ENCODE results near the gene NRXN2.

NRXN2 gene

GRCh38 chr11:64759131-64759721 is 36.2 kb upstream of the NRXN2 start:
- no peak for DNase-seq (ENCODE audit: low read depth)

GRCh38 chr11:64758330-64759079 is 35.5 kb upstream of the NRXN2 start:
- no peak for DNase-seq (ENCODE audit: low read depth)

GRCh38 chr11:64757549-64758329 is 34.7 kb upstream of the NRXN2 start:
- no peak for DNase-seq (ENCODE audit: low read depth)

- no peak for DNase-seq (ENCODE audit: low read depth)
These were observed 32.8 kb upstream of the NRXN2 start for GRCh38 chr11:64755681-64756361.

- DNase-seq (ENCODE audit: low read depth): no peak
These were observed 32.1 kb upstream of the NRXN2 start for GRCh38 chr11:64754919-64755662.

- DNase-seq (ENCODE audit: low read depth): no peak
These were observed 31.3 kb upstream of the NRXN2 start for GRCh38 chr11:64754124-64754918.

- DNase-seq (ENCODE audit: low read depth): no peak
These were observed 30.6 kb upstream of the NRXN2 start for GRCh38 chr11:64753380-64754123.

- no peak for DNase-seq (ENCODE audit: low read depth)
These were observed 30.0 kb upstream of the NRXN2 start for GRCh38 chr11:64753019-64753379.

- no peak for DNase-seq (ENCODE audit: low read depth)
These were observed 29.4 kb upstream of the NRXN2 start for GRCh38 chr11:64752175-64752970.

- DNase-seq (ENCODE audit: low read depth): no peak
These were observed 28.6 kb upstream of the NRXN2 start for GRCh38 chr11:64751580-64751979.

GRCh38 chr11:64751136-64751535 is 28.1 kb upstream of the NRXN2 start:
- DNase-seq (ENCODE audit: low read depth): no peak

- DNase-seq (ENCODE audit: low read depth): no peak
These were observed 27.5 kb upstream of the NRXN2 start for GRCh38 chr11:64750361-64751054.

- no peak for DNase-seq (ENCODE audit: low read depth)
These were observed 25.1 kb upstream of the NRXN2 start for GRCh38 chr11:64747961-64748665.

- DNase-seq (ENCODE audit: low read depth): no peak
These were observed 23.5 kb upstream of the NRXN2 start for GRCh38 chr11:64746486-64746885.

- DNase-seq (ENCODE audit: low read depth): no peak
These were observed 22.7 kb upstream of the NRXN2 start for GRCh38 chr11:64745521-64746328.

- no peak for DNase-seq (ENCODE audit: low read depth)
These were observed 22.2 kb upstream of the NRXN2 start for GRCh38 chr11:64745189-64745520.

GRCh38 chr11:64744544-64745188 is 21.7 kb upstream of the NRXN2 start:
- no peak for DNase-seq (ENCODE audit: low read depth)

Data from activated T-cell treated with anti-CD3 and anti-CD28 coated beads for 48 hours (primary cell).